Stimulated activated effector memory CD8-positive, alpha-beta T cell treated with anti-CD3 and anti-CD28 coated beads, Interleukin-12 subunit alpha, Interleukin-12 subunit beta, amount 100 ng/mL, for 72 hours (primary cell): ENCODE data around the gene SLC41A1.

Source experiments
- ATAC-seq: fragments of 150-1000 bp; cut with Tn5 transposase; 2 replicates; pipeline ENCODE4 v1.10.0; 2021
- DNase-seq, 2 donors: peaks; one replicate each; pipeline ENCODE4 v3.0.0; 2021 to 2022; ENCODE audit warnings: low spot score in 2 of 2
- H3K27ac Mint-ChIP-seq: one replicate; pipeline ENCODE4 v1.8.0; 2022; ENCODE audit warnings: mild to moderate bottlenecking, mixed read lengths
- H3K36me3 Mint-ChIP-seq: one replicate; pipeline ENCODE4 v1.8.0; 2022; ENCODE audit warnings: mild to moderate bottlenecking, mixed read lengths
- H3K4me1 Mint-ChIP-seq: one replicate; pipeline ENCODE4 v1.8.0; 2022; ENCODE audit warnings: mixed read lengths
- H3K4me3 Mint-ChIP-seq: one replicate; pipeline ENCODE4 v1.8.0; 2022; ENCODE audit warnings: mild to moderate bottlenecking, mixed read lengths
- H3K9me3 Mint-ChIP-seq: one replicate; pipeline ENCODE4 v1.8.0; 2022; ENCODE audit warnings: mixed read lengths

SLC41A1 gene

DNA sequence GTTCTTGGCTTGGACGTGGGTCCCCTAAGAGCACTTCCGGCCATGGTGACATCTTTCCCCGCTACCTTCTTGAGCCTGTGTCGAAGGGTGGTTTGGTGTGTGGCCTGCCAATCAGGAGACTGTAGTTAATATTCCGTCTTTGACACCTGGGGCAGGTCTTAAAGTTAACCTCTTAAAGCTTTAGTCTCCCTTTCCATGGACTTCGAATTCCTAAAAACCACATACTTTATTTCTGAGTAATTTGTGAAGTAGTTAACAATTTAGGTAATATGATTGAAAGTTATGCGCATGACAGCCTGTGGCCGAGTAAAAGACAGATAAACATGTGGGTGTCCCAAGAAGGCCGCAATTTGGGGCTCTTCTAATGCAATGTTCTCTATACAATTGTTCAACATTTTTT is 27.6 kb downstream of the SLC41A1 start:
- peaks cover 7% of the 10 kb centered on the region for H3K36me3 Mint-ChIP-seq
- no peak for DNase-seq
- H3K9me3 Mint-ChIP-seq: no peaks in the 10 kb centered on the region
- ATAC-seq: no peak
- no peak overlapping the region for H3K27ac Mint-ChIP-seq
- H3K4me1 Mint-ChIP-seq: peaks cover 9% of the 10 kb centered on the region
- H3K4me3 Mint-ChIP-seq: no peak overlapping the region

DNA sequence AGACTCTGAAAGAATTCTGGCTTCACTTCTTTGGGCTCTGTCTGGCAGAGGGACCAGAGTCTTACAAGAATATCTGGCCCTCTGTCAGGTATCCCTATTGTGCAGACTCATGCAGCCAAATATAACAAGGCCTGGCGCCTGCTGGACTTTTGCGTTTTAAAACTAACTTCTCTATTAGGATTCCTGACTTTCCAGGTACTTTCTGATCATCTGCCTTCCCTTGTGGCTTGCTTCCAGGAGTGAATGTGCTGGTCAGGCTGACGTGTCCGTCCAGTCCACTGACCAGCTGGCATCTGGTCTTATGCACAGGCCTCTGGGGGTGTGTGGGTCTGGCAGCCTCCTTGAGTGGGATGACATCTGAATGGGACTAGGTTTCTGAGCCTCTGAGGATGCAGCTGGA is 29.1 kb downstream of the SLC41A1 start:
- DNase-seq (no peak), ATAC-seq (no peak)
- H3K36me3 Mint-ChIP-seq: no peaks in the 10 kb centered on the region
- no peak overlapping the region for H3K4me3 Mint-ChIP-seq
- no peaks in the 10 kb centered on the region for H3K9me3 Mint-ChIP-seq
- H3K27ac Mint-ChIP-seq: no peak overlapping the region
- H3K4me1 Mint-ChIP-seq: peaks cover 11% of the 10 kb centered on the region

DNA sequence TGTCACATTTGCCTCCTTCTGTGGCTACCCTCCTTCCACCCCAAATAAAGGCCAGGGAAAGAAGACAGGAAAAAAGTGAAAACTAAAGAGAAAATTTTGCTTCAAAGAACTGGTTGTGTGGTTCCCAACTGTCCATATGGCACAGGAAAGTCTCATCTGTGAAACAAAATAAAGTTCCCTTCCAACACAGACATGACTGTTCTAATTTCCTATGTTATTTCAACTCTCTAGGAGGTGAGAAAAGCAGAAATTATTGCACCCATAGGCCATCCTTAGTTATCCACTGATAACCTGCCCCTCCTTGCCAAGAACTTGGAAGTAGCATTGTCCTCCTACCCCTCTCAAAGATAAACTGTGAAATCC is 29.6 kb downstream of the SLC41A1 start:
- Mint-ChIP-seq H3K36me3 (no peaks in the 10 kb centered on the region), H3K4me3 (no peak overlapping the region), H3K4me1 (peaks cover 11% of the 10 kb centered on the region), H3K9me3 (no peaks in the 10 kb centered on the region), H3K27ac (no peak overlapping the region)
- ATAC-seq (no peak), DNase-seq (no peak)

DNA sequence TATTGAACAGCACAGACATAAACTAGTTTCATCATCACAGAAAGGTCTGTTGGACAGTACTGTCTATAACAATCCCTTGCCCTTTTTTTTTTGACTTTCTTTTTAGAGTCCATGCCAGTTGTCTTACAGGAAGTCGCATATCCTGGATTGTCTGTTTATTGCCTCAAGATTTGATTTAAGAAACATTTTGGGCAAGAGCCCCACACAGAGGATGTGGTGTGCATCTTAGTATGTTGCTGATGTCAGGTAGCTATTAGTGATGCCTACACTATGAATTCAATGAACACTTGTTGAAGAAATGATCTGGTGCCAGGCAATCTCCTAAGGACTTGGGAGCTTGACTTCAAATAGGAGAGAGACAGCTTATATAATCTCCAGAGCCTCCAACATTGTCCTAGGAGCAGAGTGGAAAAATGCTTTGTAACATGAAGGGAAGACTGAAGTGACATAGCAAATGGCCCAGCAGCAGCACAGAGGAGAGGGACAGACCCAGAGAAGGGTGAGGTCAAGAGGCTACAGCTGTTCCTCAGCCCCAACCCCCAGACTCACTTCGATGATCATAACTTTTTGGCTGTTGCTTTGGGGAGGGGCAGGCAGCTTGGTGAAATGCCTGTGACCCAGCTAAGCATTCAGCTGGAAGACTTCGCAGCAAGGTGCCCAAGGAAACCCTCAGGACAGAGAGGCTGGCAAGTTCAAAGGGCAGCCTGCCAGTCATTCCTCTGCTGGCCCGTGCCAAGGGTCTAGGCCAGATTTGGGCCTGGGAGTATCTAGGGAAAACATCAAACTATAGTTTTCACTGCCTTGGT is 30.2 kb downstream of the SLC41A1 start:
- peak overlapping the region; percentile 23 for H3K27ac Mint-ChIP-seq
- ATAC-seq: no peak
- H3K9me3 Mint-ChIP-seq: no peaks in the 10 kb centered on the region

DNA sequence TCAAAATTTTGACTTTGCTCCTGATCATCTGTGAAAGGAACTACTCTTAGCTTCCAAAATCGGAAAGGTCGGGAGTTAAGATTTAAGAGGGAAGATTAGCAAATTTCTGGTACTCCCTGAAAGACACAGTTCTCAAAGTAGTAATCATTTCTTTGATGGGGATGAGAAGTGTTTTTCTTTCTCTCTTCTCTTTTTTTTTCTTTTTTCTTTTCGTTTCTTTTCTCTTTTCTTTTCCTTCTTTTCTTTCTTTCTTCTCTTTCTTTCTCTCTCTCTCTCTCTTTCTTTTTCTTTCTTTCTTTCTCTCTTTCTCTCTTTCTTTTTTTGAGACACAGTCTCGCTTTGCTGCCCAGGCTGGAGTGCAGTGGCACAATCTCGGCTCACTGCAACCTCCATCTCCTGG is 32.7 kb downstream of the SLC41A1 start:
- ATAC-seq (no peak), DNase-seq (no peak)
- Mint-ChIP-seq H3K36me3 (peaks cover 3% of the 10 kb centered on the region), H3K4me3 (no peak overlapping the region), H3K27ac (peak overlapping the region; percentile 67), H3K4me1 (peaks cover 25% of the 10 kb centered on the region), H3K9me3 (no peaks in the 10 kb centered on the region)

More for the DNA sequence above, 30.2 kb downstream of the SLC41A1 start:
- Mint-ChIP-seq H3K4me3 (no peak overlapping the region), H3K36me3 (no peaks in the 10 kb centered on the region), H3K4me1 (peaks cover 11% of the 10 kb centered on the region)
- DNase-seq: no peak

DNA sequence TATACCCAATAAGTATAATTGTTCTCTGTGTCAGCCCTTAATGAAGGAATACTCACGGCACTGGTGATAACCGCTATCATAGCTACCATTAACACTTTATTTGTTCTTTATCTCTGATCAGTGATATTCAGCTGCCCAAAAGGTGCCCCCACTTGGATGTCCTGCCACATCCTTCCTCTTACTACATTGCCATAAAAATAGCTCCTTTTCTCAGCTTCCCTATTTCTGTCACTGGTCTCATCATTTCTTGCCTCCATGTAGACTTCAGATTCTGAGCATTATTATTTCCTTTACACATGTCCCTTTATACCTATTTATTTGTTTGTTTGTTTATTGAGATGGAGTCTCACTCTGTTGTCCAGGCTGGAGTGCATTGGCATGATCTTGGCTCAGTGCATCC is 35.0 kb downstream of the SLC41A1 start:
- no peak for DNase-seq
- Mint-ChIP-seq H3K36me3 (peaks cover 19% of the 10 kb centered on the region), H3K9me3 (no peaks in the 10 kb centered on the region), H3K4me3 (no peak overlapping the region), H3K4me1 (peaks cover 43% of the 10 kb centered on the region), H3K27ac (no peak overlapping the region)
- ATAC-seq: no peak

DNA sequence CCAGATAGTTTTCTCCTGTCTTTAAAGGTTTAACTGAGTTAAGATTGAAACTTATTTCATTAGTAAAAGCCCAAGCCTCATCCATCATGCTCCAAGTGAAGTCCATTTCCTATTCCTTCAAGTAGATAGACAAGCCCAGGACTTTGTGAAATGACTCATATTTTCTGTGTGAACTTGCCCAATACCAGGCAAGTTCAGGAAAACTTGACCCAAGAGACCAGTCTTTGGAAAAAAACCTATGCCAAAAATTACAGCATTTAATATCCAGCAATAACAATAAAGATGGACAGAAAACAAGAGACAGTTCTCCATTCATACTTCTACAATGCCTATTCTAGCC is 37.3 kb downstream of the SLC41A1 start:
- peak overlapping the region; percentile 98 for H3K4me3 Mint-ChIP-seq
- DNase-seq (no peak), ATAC-seq (no peak)
- H3K4me1 Mint-ChIP-seq: peaks cover 57% of the 10 kb centered on the region
- H3K9me3 Mint-ChIP-seq: no peaks in the 10 kb centered on the region
- H3K27ac Mint-ChIP-seq: peak overlapping the region; percentile 99
- peaks cover 40% of the 10 kb centered on the region for H3K36me3 Mint-ChIP-seq

DNA sequence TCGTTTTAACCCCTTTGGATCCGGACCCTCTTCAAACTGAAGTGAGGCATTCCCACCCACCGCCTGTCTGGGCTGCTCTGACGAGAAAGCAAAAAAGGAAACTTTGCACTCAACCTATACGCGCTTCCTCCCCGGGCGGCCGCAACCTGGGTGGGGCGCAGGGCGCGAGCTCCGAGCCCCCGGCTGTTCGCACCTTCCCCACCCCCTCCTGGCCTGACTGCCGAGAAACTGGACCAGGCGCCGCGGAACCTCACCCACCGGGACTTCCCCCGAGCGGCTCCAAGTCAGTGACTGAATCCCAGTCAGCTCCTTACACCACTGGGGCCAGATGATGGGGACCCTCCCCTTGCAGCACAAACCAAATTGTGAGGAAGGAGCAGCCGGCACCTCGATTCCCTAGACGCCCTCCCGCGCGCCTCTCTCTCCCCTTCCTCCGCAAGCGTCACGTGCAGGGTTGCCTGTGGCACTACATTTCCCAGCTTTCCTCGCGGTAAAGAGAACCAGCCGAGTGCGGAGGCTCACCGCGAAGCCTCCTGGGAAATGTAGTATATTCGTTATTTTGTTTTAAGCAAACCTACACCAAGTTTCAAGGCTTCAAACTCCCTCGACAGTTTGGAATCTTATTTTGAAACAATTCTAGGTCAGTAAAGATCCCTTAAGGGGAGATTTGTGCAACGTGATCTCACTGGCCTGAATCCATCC is 37.8 kb downstream of the SLC41A1 start, which contains the start of gene RAB29:
RAB29 (minus strand) TSS at position 468 of the 702 bp plus-strand sequence. CDS start 526 bp downstream, outside the sequence.
- peak; percentile 69 to 93 for DNase-seq
- Mint-ChIP-seq H3K36me3 (peaks cover 45% of the 10 kb centered on the region), H3K4me1 (peaks cover 53% of the 10 kb centered on the region), H3K9me3 (no peaks in the 10 kb centered on the region), H3K27ac (peak within 1 kb of the TSS; percentile 99), H3K4me3 (peak within 1 kb of the TSS; percentile 98)
- peak; percentile 89 for ATAC-seq

DNA sequence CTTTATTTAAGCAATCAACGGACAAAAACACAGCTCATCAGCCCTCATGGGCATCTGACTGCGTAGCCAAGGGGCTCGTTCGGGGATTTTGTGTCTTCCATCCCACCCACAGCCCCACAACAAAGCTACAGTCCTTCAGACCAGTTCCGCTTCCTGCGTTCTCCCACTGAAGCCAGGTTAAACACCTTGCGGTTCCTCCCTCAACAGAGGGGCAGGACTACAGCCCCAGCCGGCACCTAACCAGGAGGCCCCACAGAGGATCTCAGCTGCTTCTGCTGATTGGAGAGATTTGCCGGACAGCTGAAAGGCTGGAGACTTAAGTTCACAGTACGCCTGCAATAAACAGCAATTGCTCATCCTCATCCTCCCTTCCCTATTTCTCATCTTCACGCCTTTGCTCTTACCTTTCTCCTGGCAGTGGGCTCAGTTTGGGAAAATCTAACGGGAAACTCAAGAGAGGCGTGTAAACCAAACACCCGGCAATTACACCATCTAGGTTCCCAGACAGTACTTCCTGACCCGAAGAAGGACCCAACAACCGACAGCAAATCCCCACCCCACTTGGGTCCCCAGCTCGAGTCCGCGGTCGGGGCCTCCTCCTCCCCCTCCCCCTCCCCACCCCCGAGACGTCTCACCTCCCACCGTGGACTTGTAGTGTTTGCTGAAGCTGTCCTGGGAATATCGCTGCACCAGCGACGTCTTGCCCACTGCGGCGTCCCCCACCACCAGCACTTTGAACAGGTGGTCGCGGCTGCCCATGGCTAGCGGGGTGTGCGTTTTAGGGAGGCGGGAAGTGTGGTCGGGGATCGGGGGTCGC is 38.6 kb downstream of the SLC41A1 start:
- H3K9me3 Mint-ChIP-seq: no peaks in the 10 kb centered on the region
- ATAC-seq: peak; percentile 33
- H3K36me3 Mint-ChIP-seq: peaks cover 53% of the 10 kb centered on the region
- H3K4me1 Mint-ChIP-seq: peaks cover 53% of the 10 kb centered on the region
- peak; percentile 9 to 75 for DNase-seq
- H3K4me3 Mint-ChIP-seq: peak overlapping the region; percentile 98
- peak overlapping the region; percentile 99 for H3K27ac Mint-ChIP-seq

DNA sequence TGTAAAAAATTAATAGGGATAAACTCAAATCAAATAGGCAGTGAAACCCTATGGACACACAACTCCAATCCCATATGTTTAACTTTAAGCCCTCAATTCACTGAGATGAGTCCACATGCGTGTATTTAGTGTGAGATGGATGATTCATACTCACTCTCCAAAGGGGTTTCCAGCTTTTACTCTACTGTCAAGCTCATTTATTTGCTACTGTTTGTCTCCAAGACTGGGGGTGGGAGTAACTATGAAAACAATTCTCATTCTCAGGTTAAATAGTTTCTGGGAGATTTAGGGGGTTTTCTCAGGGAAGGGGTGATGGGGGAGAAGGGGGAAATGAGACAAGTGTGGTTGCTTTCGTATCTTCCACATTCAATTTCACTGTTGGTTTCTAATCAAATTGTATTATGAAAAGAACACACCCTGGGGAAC is 40.4 kb downstream of the SLC41A1 start:
- H3K9me3 Mint-ChIP-seq: no peaks in the 10 kb centered on the region
- peak overlapping the region; percentile 98 for H3K4me3 Mint-ChIP-seq
- H3K27ac Mint-ChIP-seq: peak overlapping the region; percentile 43
- H3K4me1 Mint-ChIP-seq: peaks cover 53% of the 10 kb centered on the region
- H3K36me3 Mint-ChIP-seq: peaks cover 71% of the 10 kb centered on the region
- peak; percentile 74 for ATAC-seq
- DNase-seq: no peak

DNA sequence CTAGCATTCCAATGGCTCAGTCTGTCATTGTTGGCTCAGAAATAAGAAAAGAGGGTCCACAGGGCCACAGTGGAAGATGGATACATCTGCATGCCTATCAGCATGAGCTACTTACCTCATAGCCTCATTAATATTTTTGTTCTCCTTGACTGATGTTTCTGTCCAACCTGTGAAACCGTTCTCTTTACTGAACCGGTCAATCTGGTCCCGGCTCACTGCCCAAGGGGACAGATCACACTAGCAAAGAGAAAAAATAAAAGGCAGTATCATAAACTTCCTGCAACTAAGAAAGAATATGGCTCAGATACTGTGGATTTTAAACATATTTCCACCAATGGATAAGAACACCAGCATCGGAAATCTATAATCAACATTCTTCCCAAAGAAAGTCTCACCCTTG is 42.4 kb downstream of the SLC41A1 start:
- peaks cover 49% of the 10 kb centered on the region for H3K4me1 Mint-ChIP-seq
- no peak overlapping the region for H3K4me3 Mint-ChIP-seq
- no peaks in the 10 kb centered on the region for H3K9me3 Mint-ChIP-seq
- no peak for ATAC-seq
- no peak for DNase-seq
- peak overlapping the region; percentile 74 for H3K27ac Mint-ChIP-seq
- peaks cover 82% of the 10 kb centered on the region for H3K36me3 Mint-ChIP-seq

DNA sequence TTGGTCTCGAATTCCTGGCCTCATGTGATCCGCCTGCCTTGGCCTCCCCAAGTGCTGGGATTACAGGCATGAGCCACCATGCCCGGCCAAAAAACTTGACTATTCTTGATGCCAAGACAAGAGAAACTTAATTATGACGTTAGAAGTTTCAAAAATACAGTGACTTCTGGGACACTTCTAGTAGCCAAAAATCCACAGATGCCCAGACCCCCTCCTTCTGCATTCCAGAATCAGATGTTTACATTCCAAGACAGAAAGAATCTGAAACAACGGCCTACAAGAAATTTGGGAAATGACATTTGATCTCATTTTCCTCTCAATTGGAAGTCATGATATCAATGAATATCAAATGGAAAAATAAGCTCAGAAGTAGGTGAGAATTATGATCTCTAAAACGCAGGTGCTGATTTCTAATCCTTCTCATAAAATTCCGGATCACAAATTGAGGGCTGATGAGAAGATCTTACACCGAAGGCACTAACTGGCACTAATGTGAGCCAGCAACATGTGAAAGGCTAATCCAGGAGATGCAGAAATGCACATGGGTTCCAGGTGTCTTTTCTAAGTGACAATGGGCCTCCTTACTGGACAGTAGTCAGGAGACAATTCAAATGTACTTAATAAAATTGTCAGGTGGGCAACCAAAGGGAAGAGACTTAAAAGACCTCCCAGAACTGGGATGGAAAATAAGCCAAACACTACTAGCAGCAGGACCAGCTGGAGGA is 43.2 kb downstream of the SLC41A1 start:
- DNase-seq: no peak
- Mint-ChIP-seq H3K36me3 (peaks cover 78% of the 10 kb centered on the region), H3K4me3 (no peak overlapping the region), H3K27ac (peak overlapping the region; percentile 74), H3K4me1 (peaks cover 42% of the 10 kb centered on the region), H3K9me3 (no peaks in the 10 kb centered on the region)
- ATAC-seq: no peak

DNA sequence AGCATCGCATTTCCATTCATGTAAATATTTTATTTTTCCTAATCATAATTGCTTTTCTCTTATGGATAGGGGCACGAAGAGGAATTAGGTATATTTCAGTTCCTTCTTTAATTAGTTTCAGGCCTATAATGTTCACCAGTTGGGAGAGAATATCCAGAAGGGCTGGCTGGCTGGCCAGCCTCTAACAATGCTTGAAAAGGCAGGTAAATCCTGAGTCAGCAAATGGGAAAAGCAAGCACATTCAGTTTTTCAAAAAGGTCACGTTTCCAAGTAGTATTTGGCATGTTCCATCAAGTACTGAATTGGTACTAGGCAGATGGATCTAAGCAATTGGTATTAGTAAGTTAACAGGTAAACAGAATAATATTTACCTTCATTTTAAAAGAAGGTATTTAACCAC is 45.8 kb downstream of the SLC41A1 start:
- Mint-ChIP-seq H3K4me3 (no peak overlapping the region), H3K9me3 (no peaks in the 10 kb centered on the region), H3K27ac (no peak overlapping the region), H3K4me1 (peaks cover 19% of the 10 kb centered on the region), H3K36me3 (peaks cover 60% of the 10 kb centered on the region)
- ATAC-seq (no peak), DNase-seq (no peak)

DNA sequence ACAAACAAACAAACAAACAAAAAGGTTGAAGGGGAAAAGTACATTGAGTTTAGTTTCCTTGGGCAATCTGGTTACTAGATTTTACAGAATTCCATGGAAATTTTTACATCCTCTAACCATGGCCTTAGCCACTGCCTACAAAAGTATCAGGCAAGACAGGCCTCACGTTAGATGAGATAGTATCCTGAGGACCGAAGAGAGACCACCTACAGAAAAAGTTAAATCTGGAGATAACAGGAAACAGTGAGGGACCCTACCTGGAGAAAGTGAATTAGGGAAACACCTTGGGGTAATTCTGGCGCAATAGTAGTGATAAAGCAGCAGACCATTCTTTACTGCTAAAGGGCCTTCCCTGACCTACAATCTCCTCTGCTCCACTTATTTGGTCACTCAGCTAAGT is 46.4 kb downstream of the SLC41A1 start:
- Mint-ChIP-seq H3K4me1 (peaks cover 12% of the 10 kb centered on the region), H3K27ac (peak overlapping the region; percentile 91), H3K36me3 (peaks cover 55% of the 10 kb centered on the region), H3K4me3 (no peak overlapping the region), H3K9me3 (no peaks in the 10 kb centered on the region)
- no peak for ATAC-seq
- no peak for DNase-seq

DNA sequence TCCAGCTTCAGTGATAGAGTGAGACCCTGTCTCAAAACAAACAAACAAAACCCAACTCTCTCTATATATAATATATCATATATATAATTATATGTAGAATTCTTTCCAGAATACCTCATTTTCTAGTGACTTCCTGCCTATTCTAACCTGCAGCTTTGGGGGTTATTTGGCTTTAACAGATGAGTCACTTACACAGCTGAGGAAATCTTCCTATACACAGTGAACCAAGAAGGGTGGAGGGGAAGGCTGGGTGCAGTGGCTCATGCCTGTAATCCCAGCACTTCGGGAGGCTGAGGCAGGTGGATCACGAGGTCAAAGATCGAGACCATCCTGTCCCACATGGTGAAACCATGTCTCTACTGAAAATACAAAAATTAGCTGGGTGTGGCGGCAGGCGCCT is 47.0 kb downstream of the SLC41A1 start:
- H3K36me3 Mint-ChIP-seq: peaks cover 54% of the 10 kb centered on the region
- DNase-seq (no peak), ATAC-seq (peak; percentile 51)
- H3K9me3 Mint-ChIP-seq: no peaks in the 10 kb centered on the region
- no peak overlapping the region for H3K4me3 Mint-ChIP-seq
- H3K4me1 Mint-ChIP-seq: peaks cover 7% of the 10 kb centered on the region
- H3K27ac Mint-ChIP-seq: peak overlapping the region; percentile 91
